Activated CD4-positive, CD25-positive, alpha-beta regulatory T cell (primary cell): Measurements from ENCODE around the gene CALML3.

ENCODE experiments used
- DNase-seq, 4 experiments: peaks; one replicate each; lab custom pipeline; 2025; lab: John Stamatoyannopoulos, UW

Gene CALML3

GRCh38 chr10:5491477-5491876 lies 33.3 kb upstream of the CALML3 start:
- no peak for DNase-seq

GRCh38 chr10:5492322-5492855 lies 32.4 kb upstream of the CALML3 start:
- DNase-seq: no peak

GRCh38 chr10:5492929-5493576 lies 31.7 kb upstream of the CALML3 start:
- DNase-seq: no peak

- no peak for DNase-seq
Observed at GRCh38 chr10:5493691-5494090, 31.1 kb upstream of the CALML3 start.

GRCh38 chr10:5494611-5495010 lies 30.1 kb upstream of the CALML3 start:
- DNase-seq: no peak

- DNase-seq: no peak
Observed at GRCh38 chr10:5496261-5497250, 28.2 kb upstream of the CALML3 start.

- DNase-seq: no peak
Observed at GRCh38 chr10:5497289-5497688, 27.5 kb upstream of the CALML3 start.

GRCh38 chr10:5497948-5498730 lies 26.6 kb upstream of the CALML3 start:
- DNase-seq: no peak

GRCh38 chr10:5498791-5499492 lies 25.8 kb upstream of the CALML3 start:
- DNase-seq: no peak

GRCh38 chr10:5499493-5500140 lies 25.1 kb upstream of the CALML3 start, which contains the start of gene CALML5:
Gene CALML5, minus strand, starts transcription at chr10:5499570. Its CDS starts 132 bp downstream, at chr10:5499438.
- DNase-seq: no peak

- DNase-seq: no peak
Observed at GRCh38 chr10:5500162-5500670, 24.5 kb upstream of the CALML3 start.

- no peak for DNase-seq
Observed at GRCh38 chr10:5500910-5501309, 23.9 kb upstream of the CALML3 start.

- no peak for DNase-seq
Observed at GRCh38 chr10:5502061-5502521, 22.7 kb upstream of the CALML3 start.

- no peak for DNase-seq
Observed at GRCh38 chr10:5502571-5503476, 21.9 kb upstream of the CALML3 start.

GRCh38 chr10:5503477-5503835 lies 21.3 kb upstream of the CALML3 start:
- DNase-seq: no peak

GRCh38 chr10:5504146-5505072 lies 20.4 kb upstream of the CALML3 start:
- DNase-seq: no peak

GRCh38 chr10:5506246-5506645 lies 18.5 kb upstream of the CALML3 start:
- DNase-seq: no peak
